Skin of body (tissue), 2 donors: Measurements from ENCODE around the gene TBPL1. TPM values are rescaled to one million over a fixed set of nuclear protein-coding genes. Genes with fewer than 3 reads are reported as not detected.
"Not testable (repeated sequence)": the region's sequence is repeated elsewhere in the genome, so short reads cannot be mapped to it uniquely, and the experiment has no call there.

ENCODE experiments used
- DNase-seq: peaks from one replicate; lab custom pipeline; 2025; lab: John Stamatoyannopoulos, UW
- total RNA-seq: library from RNA; depleted of rRNA; stranded (reverse); fragments of >200 nt; gene quantifications from one replicate; pipeline ENCODE4 v1.2.3, GENCODE V29; 2014

The TBPL1 gene
- total RNA-seq, 1 donor from 2014 or later = 22.0 TPM

- no peak for DNase-seq
These were observed 801 bp downstream of the TBPL1 start for GRCh38 chr6:133953634-133954415.

GRCh38 chr6:133954657-133955576 lies 1.9 kb downstream of the TBPL1 start:
- no peak for DNase-seq

GRCh38 chr6:133955582-133956415 lies 2.8 kb downstream of the TBPL1 start:
- no peak for DNase-seq

GRCh38 chr6:133956416-133957049 lies 3.5 kb downstream of the TBPL1 start:
- DNase-seq = no peak

- no peak for DNase-seq
These were observed 4.2 kb downstream of the TBPL1 start for GRCh38 chr6:133957227-133957626.

GRCh38 chr6:133957780-133958242 lies 4.8 kb downstream of the TBPL1 start:
- no peak for DNase-seq

GRCh38 chr6:133958791-133959190 lies 5.8 kb downstream of the TBPL1 start:
- DNase-seq = no peak

- DNase-seq = no peak
These were observed 6.8 kb downstream of the TBPL1 start for GRCh38 chr6:133959667-133960368.

GRCh38 chr6:133961831-133962230 lies 8.8 kb downstream of the TBPL1 start:
- DNase-seq = no peak

- DNase-seq = peak; percentile 2
These were observed 11.0 kb downstream of the TBPL1 start for GRCh38 chr6:133964052-133964451.

- DNase-seq = no peak
These were observed 11.7 kb downstream of the TBPL1 start for GRCh38 chr6:133964702-133965101.

- no peak for DNase-seq
These were observed 12.9 kb downstream of the TBPL1 start for GRCh38 chr6:133965817-133966360.

GRCh38 chr6:133966654-133967329 lies 13.8 kb downstream of the TBPL1 start:
- no peak for DNase-seq

- no peak for DNase-seq
These were observed 14.3 kb downstream of the TBPL1 start for GRCh38 chr6:133967347-133967746.

GRCh38 chr6:133967835-133968234 lies 14.8 kb downstream of the TBPL1 start:
- DNase-seq = not testable (repeated sequence)

GRCh38 chr6:133969285-133969920 lies 16.4 kb downstream of the TBPL1 start:
- DNase-seq = no peak

GRCh38 chr6:133969921-133970295 lies 16.9 kb downstream of the TBPL1 start:
- no peak for DNase-seq

GRCh38 chr6:133971861-133972260 lies 18.8 kb downstream of the TBPL1 start:
- DNase-seq = no peak

- DNase-seq = no peak
These were observed 19.4 kb downstream of the TBPL1 start for GRCh38 chr6:133972388-133972787.
